Measurements from ENCODE around the gene STON2.
"Not testable (repeated sequence)": the region's sequence is repeated elsewhere in the genome, so short reads cannot be mapped to it uniquely, and the experiment has no call there.

The STON2 gene

DNA sequence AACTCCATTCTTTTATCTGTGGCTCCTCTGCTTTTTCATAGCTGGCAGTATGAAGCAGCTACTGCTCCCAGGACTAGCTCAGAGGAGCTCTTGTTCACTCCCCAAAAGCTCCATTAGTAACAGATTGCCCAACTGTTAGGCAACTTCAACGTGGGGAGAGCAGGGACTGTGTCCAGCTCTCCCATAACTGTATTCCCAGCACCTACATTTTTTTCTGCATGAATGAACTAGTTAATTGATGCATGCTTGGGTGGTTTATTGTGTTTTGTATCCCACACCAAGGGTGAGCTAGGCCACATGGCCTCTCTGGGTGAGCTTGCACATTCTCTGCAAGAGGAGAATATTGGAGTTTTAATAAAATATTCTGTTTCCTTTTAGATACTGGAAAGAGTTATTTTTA is 15.2 kb downstream of the STON2 start:
- H3K4me1 ChIP-seq (ENCODE audit: control insufficient read depth, insufficient read depth, low read length), result peaks cover 2% of the 10 kb centered on the region
- no peaks in the 10 kb centered on the region; the same call in 1 of the 2 replicates for H3K36me3 ChIP-seq (ENCODE audit: control insufficient read depth, insufficient read depth, low read length)
- no peaks in the 10 kb centered on the region for H3K27me3 ChIP-seq (ENCODE audit: control insufficient read depth, insufficient read depth, low read length)
- no peak overlapping the region for H3K27ac ChIP-seq (ENCODE audit: low read length)
- no peak overlapping the region for H3K4me3 ChIP-seq (ENCODE audit: low read length)
- H3K9me3 ChIP-seq (ENCODE audit: control insufficient read depth, insufficient read depth, low read length), result no peaks in the 10 kb centered on the region
- no CpG with 5 or more reads among the region's 1 CpG for WGBS (ENCODE audit: insufficient coverage, insufficient read length)
- DNase-seq (ENCODE audit: low read depth, low spot score), result no peak

GRCh38 chr14:81382517-81383225 is 17.5 kb downstream of the STON2 start:
- Histone ChIP-seq H3K4me1 (ENCODE audit: control insufficient read depth, insufficient read depth, low read length) (peaks cover 2% of the 10 kb centered on the region), H3K4me3 (ENCODE audit: low read length) (no peak overlapping the region), H3K36me3 (ENCODE audit: control insufficient read depth, insufficient read depth, low read length) (no peaks in the 10 kb centered on the region; the same call in 1 of the 2 replicates), H3K27me3 (ENCODE audit: control insufficient read depth, insufficient read depth, low read length) (no peaks in the 10 kb centered on the region), H3K9me3 (ENCODE audit: control insufficient read depth, insufficient read depth, low read length) (no peaks in the 10 kb centered on the region), H3K27ac (ENCODE audit: low read length) (no peak overlapping the region)
- no peak for DNase-seq (ENCODE audit: low read depth, low spot score)
- WGBS (ENCODE audit: insufficient coverage, insufficient read length), result no CpG with 5 or more reads among the region's 8 CpGs

DNA sequence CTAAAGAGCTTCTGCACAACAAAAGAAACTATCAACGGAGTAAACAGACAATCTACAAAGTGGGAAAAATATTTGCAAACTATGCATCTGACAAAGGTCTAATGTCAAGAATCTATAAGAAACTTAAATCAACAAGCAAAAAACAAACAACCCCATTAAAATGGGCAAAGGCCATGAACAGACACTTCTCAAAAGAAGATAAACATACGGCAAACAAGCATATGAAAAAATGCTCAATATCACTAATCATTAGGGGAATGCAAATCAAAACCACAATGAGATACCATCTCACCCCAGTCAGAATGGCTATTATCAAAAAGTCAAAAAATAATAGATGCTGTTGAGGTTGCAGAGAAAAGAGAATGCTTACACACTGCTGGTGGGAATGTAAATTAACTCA is 20.1 kb downstream of the STON2 start:
- not testable (repeated sequence) for H3K4me1 ChIP-seq (ENCODE audit: control insufficient read depth, insufficient read depth, low read length); H3K4me3 ChIP-seq (ENCODE audit: low read length); H3K27me3 ChIP-seq (ENCODE audit: control insufficient read depth, insufficient read depth, low read length); H3K27ac ChIP-seq (ENCODE audit: low read length); H3K9me3 ChIP-seq (ENCODE audit: control insufficient read depth, insufficient read depth, low read length); DNase-seq (ENCODE audit: low read depth, low spot score); H3K36me3 ChIP-seq (ENCODE audit: control insufficient read depth, insufficient read depth, low read length)
- no CpG with 5 or more reads among the region's 2 CpGs for WGBS (ENCODE audit: insufficient coverage, insufficient read length)

DNA sequence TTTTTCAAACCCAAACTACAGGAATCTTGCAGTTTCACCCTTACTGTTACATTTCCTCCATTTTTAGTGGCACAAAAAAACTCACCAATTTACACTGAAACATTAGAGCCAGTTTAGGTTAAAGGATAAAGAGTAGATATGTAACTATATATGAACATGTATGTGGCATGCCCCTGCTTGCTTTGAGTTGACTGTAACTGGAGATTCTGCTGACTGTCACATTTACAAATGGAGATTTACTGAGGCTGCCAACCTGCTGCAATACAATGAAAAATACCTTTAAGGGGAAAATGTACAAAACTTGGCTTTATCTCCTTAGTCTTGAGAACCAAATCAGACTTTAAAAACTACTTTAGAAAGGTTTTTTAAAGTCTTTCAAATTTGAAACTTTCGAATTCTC is 28.3 kb downstream of the STON2 start:
- H3K27me3 ChIP-seq (ENCODE audit: control insufficient read depth, insufficient read depth, low read length), result no peaks in the 10 kb centered on the region
- H3K4me3 ChIP-seq (ENCODE audit: low read length), result no peak overlapping the region
- H3K4me1 ChIP-seq (ENCODE audit: control insufficient read depth, insufficient read depth, low read length), result no peaks in the 10 kb centered on the region
- no peaks in the 10 kb centered on the region for H3K9me3 ChIP-seq (ENCODE audit: control insufficient read depth, insufficient read depth, low read length)
- no CpG with 5 or more reads among the region's 1 CpG for WGBS (ENCODE audit: insufficient coverage, insufficient read length)
- DNase-seq (ENCODE audit: low read depth, low spot score), result no peak
- no peak overlapping the region for H3K27ac ChIP-seq (ENCODE audit: low read length)
- no peaks in the 10 kb centered on the region for H3K36me3 ChIP-seq (ENCODE audit: control insufficient read depth, insufficient read depth, low read length)

GRCh38 chr14:81367563-81367962 is 32.6 kb downstream of the STON2 start:
- Histone ChIP-seq H3K27me3 (ENCODE audit: control insufficient read depth, insufficient read depth, low read length) (no peaks in the 10 kb centered on the region), H3K4me1 (ENCODE audit: control insufficient read depth, insufficient read depth, low read length) (peaks cover 4% of the 10 kb centered on the region; the same call in 1 of the 2 replicates), H3K4me3 (ENCODE audit: low read length) (no peak overlapping the region), H3K27ac (ENCODE audit: low read length) (no peak overlapping the region), H3K36me3 (ENCODE audit: control insufficient read depth, insufficient read depth, low read length) (no peaks in the 10 kb centered on the region), H3K9me3 (ENCODE audit: control insufficient read depth, insufficient read depth, low read length) (no peaks in the 10 kb centered on the region)
- WGBS (ENCODE audit: insufficient coverage, insufficient read length), result no CpG with 5 or more reads among the region's 4 CpGs
- DNase-seq (ENCODE audit: low read depth, low spot score), result no peak

DNA sequence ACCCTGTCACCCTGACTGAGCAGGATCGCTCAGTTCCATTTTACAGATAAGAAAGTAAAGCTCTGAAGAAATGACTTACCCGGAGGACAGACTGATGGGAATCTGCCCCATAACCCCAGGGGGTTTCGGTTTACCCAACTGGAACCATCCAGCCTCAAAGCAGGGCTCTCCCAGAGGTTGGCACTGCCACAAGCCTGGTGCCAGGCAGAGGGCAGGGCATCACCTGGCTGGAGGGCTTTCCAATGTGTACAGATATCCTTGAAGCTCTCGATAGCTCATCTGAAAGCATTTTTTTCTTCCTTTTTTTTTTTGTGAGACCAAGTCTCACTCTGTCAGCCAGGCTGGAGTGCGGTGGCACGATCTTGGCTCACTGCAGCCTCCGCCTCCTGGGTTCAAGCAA is 33.2 kb downstream of the STON2 start:
- H3K9me3 ChIP-seq (ENCODE audit: control insufficient read depth, insufficient read depth, low read length), result no peaks in the 10 kb centered on the region
- no peak overlapping the region for H3K4me3 ChIP-seq (ENCODE audit: low read length)
- no peaks in the 10 kb centered on the region for H3K27me3 ChIP-seq (ENCODE audit: control insufficient read depth, insufficient read depth, low read length)
- DNase-seq (ENCODE audit: low read depth, low spot score), result no peak
- H3K36me3 ChIP-seq (ENCODE audit: control insufficient read depth, insufficient read depth, low read length), result no peaks in the 10 kb centered on the region
- H3K4me1 ChIP-seq (ENCODE audit: control insufficient read depth, insufficient read depth, low read length), result peaks cover 4% of the 10 kb centered on the region; the same call in 1 of the 2 replicates
- H3K27ac ChIP-seq (ENCODE audit: low read length), result no peak overlapping the region
- WGBS (ENCODE audit: insufficient coverage, insufficient read length), result no CpG with 5 or more reads among the region's 7 CpGs

- no CpG with 5 or more reads among the region's 6 CpGs for WGBS (ENCODE audit: insufficient coverage, insufficient read length)
- H3K27ac ChIP-seq (ENCODE audit: low read length), result no peak overlapping the region
Measured at GRCh38 chr14:81366214-81366613, 33.9 kb downstream of the STON2 start.

GRCh38 chr14:81363746-81364378 is 36.3 kb downstream of the STON2 start:
- Histone ChIP-seq H3K4me3 (ENCODE audit: low read length) (no peak overlapping the region), H3K4me1 (ENCODE audit: control insufficient read depth, insufficient read depth, low read length) (peaks cover 4% of the 10 kb centered on the region; the same call in 1 of the 2 replicates), H3K36me3 (ENCODE audit: control insufficient read depth, insufficient read depth, low read length) (no peaks in the 10 kb centered on the region), H3K27me3 (ENCODE audit: control insufficient read depth, insufficient read depth, low read length) (no peaks in the 10 kb centered on the region), H3K9me3 (ENCODE audit: control insufficient read depth, insufficient read depth, low read length) (no peaks in the 10 kb centered on the region), H3K27ac (ENCODE audit: low read length) (no peak overlapping the region)
- no CpG with 5 or more reads among the region's 4 CpGs for WGBS (ENCODE audit: insufficient coverage, insufficient read length)
- no peak for DNase-seq (ENCODE audit: low read depth, low spot score)

More at GRCh38 chr14:81366214-81366613, 33.9 kb downstream of the STON2 start:
- no peak overlapping the region for H3K4me3 ChIP-seq (ENCODE audit: low read length)
- H3K4me1 ChIP-seq (ENCODE audit: control insufficient read depth, insufficient read depth, low read length), result peaks cover 4% of the 10 kb centered on the region; the same call in 1 of the 2 replicates
- H3K27me3 ChIP-seq (ENCODE audit: control insufficient read depth, insufficient read depth, low read length), result no peaks in the 10 kb centered on the region
- no peaks in the 10 kb centered on the region for H3K36me3 ChIP-seq (ENCODE audit: control insufficient read depth, insufficient read depth, low read length)
- no peak for DNase-seq (ENCODE audit: low read depth, low spot score)
- no peaks in the 10 kb centered on the region for H3K9me3 ChIP-seq (ENCODE audit: control insufficient read depth, insufficient read depth, low read length)

GRCh38 chr14:81353691-81354323 is 46.3 kb downstream of the STON2 start:
- no peak overlapping the region for H3K4me3 ChIP-seq (ENCODE audit: low read length)
- H3K9me3 ChIP-seq (ENCODE audit: control insufficient read depth, insufficient read depth, low read length), result no peaks in the 10 kb centered on the region
- no CpG with 5 or more reads among the region's 5 CpGs for WGBS (ENCODE audit: insufficient coverage, insufficient read length)
- H3K36me3 ChIP-seq (ENCODE audit: control insufficient read depth, insufficient read depth, low read length), result no peaks in the 10 kb centered on the region
- no peaks in the 10 kb centered on the region for H3K27me3 ChIP-seq (ENCODE audit: control insufficient read depth, insufficient read depth, low read length)
- H3K4me1 ChIP-seq (ENCODE audit: control insufficient read depth, insufficient read depth, low read length), result no peaks in the 10 kb centered on the region
- H3K27ac ChIP-seq (ENCODE audit: low read length), result no peak overlapping the region
- no peak for DNase-seq (ENCODE audit: low read depth, low spot score)

- Histone ChIP-seq H3K4me1 (ENCODE audit: control insufficient read depth, insufficient read depth, low read length) (no peaks in the 10 kb centered on the region), H3K27ac (ENCODE audit: low read length) (no peak overlapping the region), H3K36me3 (ENCODE audit: control insufficient read depth, insufficient read depth, low read length) (no peaks in the 10 kb centered on the region), H3K9me3 (ENCODE audit: control insufficient read depth, insufficient read depth, low read length) (no peaks in the 10 kb centered on the region), H3K4me3 (ENCODE audit: low read length) (no peak overlapping the region), H3K27me3 (ENCODE audit: control insufficient read depth, insufficient read depth, low read length) (no peaks in the 10 kb centered on the region)
- WGBS (ENCODE audit: insufficient coverage, insufficient read length), result no CpG with 5 or more reads among the region's 2 CpGs
- no peak for DNase-seq (ENCODE audit: low read depth, low spot score)
Measured at GRCh38 chr14:81352413-81352812, 47.7 kb downstream of the STON2 start.

Data from iPS DF 6.9 (cell line).